ENCODE results near the gene GAS7.

Gene GAS7

GRCh38 chr17:9979463-9979995, 218.9 kb downstream of the GAS7 start:
- Histone ChIP-seq H3K4me3 (replicated peaks; ENCODE audit: insufficient read depth, low read length) (no peak overlapping the region), H3K27me3 (ENCODE audit: insufficient read depth, poor library complexity, severe bottlenecking) (no peaks in the 10 kb centered on the region), H3K27ac (replicated peaks) (no peak overlapping the region)
- no peak for DNase-seq (ENCODE audit: low read depth in 1 of 2, low spot score in 1 of 2)
- TF ChIP-seq GABPA (IDR thresholded peaks at IDR 0.05; ENCODE audit: low read depth) (no peak), POLR2AphosphoS5 (IDR thresholded peaks at IDR 0.05; ENCODE audit: low read depth) (no peak)

GRCh38 chr17:9977180-9977575, 221.2 kb downstream of the GAS7 start:
- no peak for TF ChIP-seq POLR2AphosphoS5 (IDR thresholded peaks at IDR 0.05; ENCODE audit: low read depth)
- no peak for TF ChIP-seq GABPA (IDR thresholded peaks at IDR 0.05; ENCODE audit: low read depth)
- no peak for TF ChIP-seq REST (IDR thresholded peaks at IDR 0.05; ENCODE audit: insufficient replicate concordance, low read depth)
- TF ChIP-seq CTCF (IDR thresholded peaks at IDR 0.05; ENCODE audit: insufficient read depth, low read length) = no peak
- TF ChIP-seq SPI1 (IDR thresholded peaks at IDR 0.05; ENCODE audit: borderline replicate concordance, low read depth) = no peak
- H3K27ac ChIP-seq (replicated peaks) = no peak overlapping the region
- no peak for DNase-seq (ENCODE audit: low read depth in 1 of 2, low spot score in 1 of 2)

GRCh38 chr17:9976283-9977179, 221.9 kb downstream of the GAS7 start:
- TF ChIP-seq GABPA (IDR thresholded peaks at IDR 0.05; ENCODE audit: low read depth) = no peak
- no peak for TF ChIP-seq REST (IDR thresholded peaks at IDR 0.05; ENCODE audit: insufficient replicate concordance, low read depth)
- no peak for TF ChIP-seq POLR2AphosphoS5 (IDR thresholded peaks at IDR 0.05; ENCODE audit: low read depth)
- TF ChIP-seq CTCF (IDR thresholded peaks at IDR 0.05; ENCODE audit: insufficient read depth, low read length) = no peak
- no peak for TF ChIP-seq SPI1 (IDR thresholded peaks at IDR 0.05; ENCODE audit: borderline replicate concordance, low read depth)
- Histone ChIP-seq H3K27ac (replicated peaks) (no peak overlapping the region), H3K27me3 (ENCODE audit: insufficient read depth, poor library complexity, severe bottlenecking) (no peaks in the 10 kb centered on the region), H3K4me3 (replicated peaks; ENCODE audit: insufficient read depth, low read length) (no peak overlapping the region)
- no peak for DNase-seq (ENCODE audit: low read depth in 1 of 2, low spot score in 1 of 2)

More at GRCh38 chr17:9977180-9977575, 221.2 kb downstream of the GAS7 start:
- Histone ChIP-seq H3K4me3 (replicated peaks; ENCODE audit: insufficient read depth, low read length) (no peak overlapping the region), H3K27me3 (ENCODE audit: insufficient read depth, poor library complexity, severe bottlenecking) (no peaks in the 10 kb centered on the region)
